A549 treated with GW870086 at 1 μM for 4 hours (cell line): ENCODE data around the gene CD63. TPM values are rescaled to one million over a fixed set of nuclear protein-coding genes. Genes with fewer than 3 reads are reported as not detected.

Source experiments
- total RNA-seq: library from RNA; stranded (reverse); fragments of 200-300 nt; extraction: Qiagen RNA extraction; gene quantifications from 5 replicates; pipeline ENCODE4 v1.2.3, GENCODE V29; 2022; ENCODE audit warnings: low read depth

CD63 gene, protein sequence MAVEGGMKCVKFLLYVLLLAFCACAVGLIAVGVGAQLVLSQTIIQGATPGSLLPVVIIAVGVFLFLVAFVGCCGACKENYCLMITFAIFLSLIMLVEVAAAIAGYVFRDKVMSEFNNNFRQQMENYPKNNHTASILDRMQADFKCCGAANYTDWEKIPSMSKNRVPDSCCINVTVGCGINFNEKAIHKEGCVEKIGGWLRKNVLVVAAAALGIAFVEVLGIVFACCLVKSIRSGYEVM
- 622 to 709 TPM (median 693 TPM) in 5 replicates for total RNA-seq

DNA sequence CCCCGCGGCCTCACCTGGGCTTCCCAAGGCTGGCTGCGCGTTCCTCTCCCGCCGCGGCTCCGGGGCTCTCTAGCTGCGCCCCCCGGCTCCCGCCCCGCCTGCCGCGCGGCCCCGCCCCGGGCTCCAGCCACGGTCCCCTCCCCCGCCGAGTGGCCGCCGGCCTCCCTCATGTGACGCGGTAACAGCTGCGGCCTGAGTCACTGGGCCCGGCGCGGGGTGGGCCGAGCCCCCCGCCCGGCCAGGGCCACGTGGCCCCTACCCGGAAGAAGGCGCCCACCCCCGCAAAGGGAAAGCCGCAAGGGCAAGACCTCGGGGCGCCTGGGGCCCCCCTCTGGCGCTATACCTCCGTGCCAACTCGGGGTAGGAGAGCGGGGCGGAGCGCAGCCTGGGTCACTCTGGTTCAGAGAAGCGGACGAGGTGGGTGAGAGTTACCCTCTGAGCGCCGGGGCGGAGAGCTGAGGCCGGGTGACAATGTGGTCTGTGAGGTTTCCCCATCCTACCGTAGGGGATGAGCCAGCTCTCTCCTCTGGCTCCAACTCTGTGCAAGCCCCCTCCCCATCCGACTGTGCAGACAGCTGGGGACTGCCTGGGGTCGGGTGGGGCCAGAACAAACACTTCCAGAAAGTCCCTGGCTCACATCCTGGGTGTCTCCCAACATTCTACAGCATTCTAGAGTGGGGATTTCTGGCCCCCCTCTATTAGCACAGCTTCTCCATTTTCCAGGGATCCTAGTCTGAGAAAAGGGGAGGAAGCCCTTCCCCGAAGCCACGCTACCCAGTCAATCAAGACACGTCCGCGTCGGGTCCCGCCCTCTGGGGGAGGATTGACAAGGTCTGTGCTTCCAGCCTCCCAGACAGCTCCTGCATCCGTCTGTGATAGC, at the start of gene CD63:
TSS of gene CD63 (minus strand) at position 71 of the 880 bp plus-strand sequence. CDS start 668 bp downstream, outside the sequence.

DNA sequence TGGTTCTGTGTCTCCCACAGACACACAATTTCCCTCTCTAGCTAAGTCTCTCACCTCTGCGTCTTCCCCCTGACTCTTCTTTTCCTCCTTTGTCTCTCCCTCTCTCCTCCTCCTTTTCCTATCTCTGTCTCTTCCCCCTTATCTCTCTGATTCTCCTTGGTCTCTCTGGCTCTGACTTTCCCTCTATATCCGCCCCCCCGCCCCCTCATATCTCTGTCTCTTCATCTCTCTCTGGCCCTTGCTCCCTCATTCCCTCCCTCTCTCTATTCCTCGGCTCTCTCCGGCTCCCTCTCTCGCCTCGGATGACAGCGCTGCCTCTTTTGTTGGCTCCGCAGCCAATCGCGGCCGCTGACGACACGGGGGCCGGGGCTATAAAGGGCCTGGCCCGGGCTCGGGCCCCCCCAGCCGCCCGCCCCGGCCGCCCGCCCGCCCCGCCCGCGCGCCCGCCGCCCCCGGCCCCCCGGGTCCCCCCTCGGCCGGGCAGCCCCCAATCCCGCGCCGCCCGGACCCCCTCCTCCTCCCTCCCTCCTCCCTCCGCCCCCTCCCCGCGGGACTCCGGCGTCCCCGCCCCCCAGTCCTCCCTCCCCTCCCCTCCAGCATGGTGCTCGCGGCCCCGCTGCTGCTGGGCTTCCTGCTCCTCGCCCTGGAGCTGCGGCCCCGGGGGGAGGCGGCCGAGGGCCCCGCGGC, 14.1 kb upstream of the CD63 start, which contains the start of gene GDF11:
TSS of gene GDF11 (plus strand) at position 404 of the 687 bp plus-strand sequence. CDS start at position 599, 195 bp downstream.

GRCh38 chr12:55720071-55720564, 8.7 kb downstream of the CD63 start, which contains the start of gene RDH5:
TSS of gene RDH5 (plus strand) at chr12:55720393. CDS start at chr12:55721185, 792 bp downstream.

DNA sequence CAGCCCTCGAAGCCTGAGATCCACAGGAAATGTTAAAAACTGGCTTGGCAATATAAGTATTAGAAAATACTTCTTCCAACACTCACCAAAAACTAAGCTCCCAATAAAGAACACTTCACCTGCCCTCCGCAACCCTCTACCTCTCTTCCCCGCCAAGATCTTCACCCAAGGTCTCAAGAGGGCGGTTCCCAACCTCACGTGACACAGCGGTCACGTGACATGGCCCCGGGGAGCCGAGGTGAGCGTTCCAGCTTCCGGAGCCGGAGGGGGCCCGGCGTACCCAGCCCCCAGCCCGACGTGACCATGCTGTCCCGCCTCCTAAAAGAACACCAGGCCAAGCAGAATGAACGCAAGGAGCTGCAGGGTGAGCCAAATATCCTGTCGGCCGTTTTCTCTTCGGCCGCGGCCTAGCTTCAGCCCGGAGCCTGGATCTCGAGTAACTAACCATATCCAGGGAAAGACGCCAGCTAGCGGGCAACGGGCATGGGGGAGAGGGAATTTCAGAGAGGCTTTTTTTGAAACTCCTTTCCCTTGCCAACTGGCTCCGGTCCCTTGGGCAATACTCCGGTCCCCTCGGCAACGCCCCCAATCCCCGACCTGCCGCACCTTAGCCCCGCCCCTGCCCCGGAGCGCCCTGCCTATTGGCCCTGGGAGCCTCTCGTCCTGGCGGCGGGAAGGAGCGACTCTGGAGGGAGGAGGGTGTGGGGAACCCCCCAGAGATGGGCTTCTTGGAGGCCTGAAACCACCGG, 12.8 kb downstream of the CD63 start, which contains the start of gene BLOC1S1:
TSS of gene BLOC1S1 (plus strand) at position 214 of the 749 bp plus-strand sequence. CDS start at position 220, 6 bp downstream.

GRCh38 chr12:55707841-55708694, 20.7 kb downstream of the CD63 start, which contains the start of gene ITGA7:
TSS of gene ITGA7 (minus strand) at chr12:55707904. CDS start at chr12:55707682, 222 bp downstream.

Other genes with a start within 250 kb of the CD63 start
- not detected in 5 replicates for gene OR6C68, start 236.6 kb downstream of the CD63 start, total RNA-seq
- gene OR6C4, start 179.4 kb downstream of the CD63 start, total RNA-seq = not detected in 5 replicates
- not detected in 5 replicates for gene OR2AP1, start 156.5 kb downstream of the CD63 start, total RNA-seq
- gene OR10P1, start 92.1 kb downstream of the CD63 start, total RNA-seq = not detected in 5 replicates
- gene ITGA7, start 21.1 kb downstream of the CD63 start, total RNA-seq = 0.90 to 1.6 TPM (median 1.1 TPM) in 5 replicates
- 132 to 153 TPM (median 149 TPM) in 5 replicates for gene BLOC1S1, start 13.0 kb downstream of the CD63 start, total RNA-seq
- gene RDH5, start 8.6 kb downstream of the CD63 start, total RNA-seq = 1.3 to 2.5 TPM (median 2.4 TPM) in 5 replicates
- gene GDF11, start 14.1 kb upstream of the CD63 start, total RNA-seq = 2.6 to 4.8 TPM (median 4.0 TPM) in 5 replicates
- 90.9 to 132 TPM (median 96.1 TPM) in 5 replicates for gene SARNP, start 88.7 kb upstream of the CD63 start, total RNA-seq
- 77.5 to 113 TPM (median 101 TPM) in 5 replicates for gene ORMDL2, start 89.0 kb upstream of the CD63 start, total RNA-seq
- 17.2 to 24.5 TPM (median 22.0 TPM) in 5 replicates for gene DNAJC14, start 100.6 kb upstream of the CD63 start, total RNA-seq
- 0.16 to 0.49 TPM (median 0.32 TPM) in 5 replicates for gene MMP19, start 113.9 kb upstream of the CD63 start, total RNA-seq
- 35.6 to 43.1 TPM (median 39.1 TPM) in 5 replicates for gene PYM1, start 198.9 kb upstream of the CD63 start, total RNA-seq
- 17.0 to 28.7 TPM (median 21.1 TPM) in 5 replicates for gene DGKA, start 202.2 kb upstream of the CD63 start, total RNA-seq
- gene PMEL, start 237.0 kb upstream of the CD63 start, total RNA-seq = 0.68 to 1.4 TPM (median 0.88 TPM) in 5 replicates
- 49.1 to 57.5 TPM (median 55.2 TPM) in 5 replicates for gene CDK2, start 237.8 kb upstream of the CD63 start, total RNA-seq
- 24.4 to 34.1 TPM (median 32.7 TPM) in 5 replicates for gene RAB5B, start 245.1 kb upstream of the CD63 start, total RNA-seq